ENCODE results near the gene GRK3. TPM values are rescaled to one million over a fixed set of nuclear protein-coding genes. Genes with fewer than 3 reads are reported as not detected.
"Not testable (repeated sequence)": the region's sequence is repeated elsewhere in the genome, so short reads cannot be mapped to it uniquely, and the experiment has no call there.

Gene GRK3
- total RNA-seq, 1 donor from 2014 or later: 1.1 TPM

GRCh38 chr22:25598609-25599008 lies 34.1 kb downstream of the GRK3 start:
- Mint-ChIP-seq H3K27ac (ENCODE audit: unreplicated experiment) (no peak overlapping the region), H3K9me3 (ENCODE audit: unreplicated experiment) (peaks cover 7% of the 10 kb centered on the region), H3K27me3 (ENCODE audit: unreplicated experiment) (no peaks in the 10 kb centered on the region), H3K36me3 (ENCODE audit: unreplicated experiment) (no peaks in the 10 kb centered on the region), H3K4me1 (ENCODE audit: unreplicated experiment) (no peaks in the 10 kb centered on the region), H3K4me3 (ENCODE audit: unreplicated experiment) (no peak overlapping the region)
- TF ChIP-seq CTCF (IDR thresholded peaks at IDR 0.05): no peak
- DNase-seq (ENCODE audit: extremely low spot score, unreplicated experiment): no peak

GRCh38 chr22:25602445-25602844 lies 38.0 kb downstream of the GRK3 start:
- DNase-seq (ENCODE audit: extremely low spot score, unreplicated experiment): no peak
- Mint-ChIP-seq H3K4me3 (ENCODE audit: unreplicated experiment) (no peak overlapping the region), H3K36me3 (ENCODE audit: unreplicated experiment) (no peaks in the 10 kb centered on the region), H3K4me1 (ENCODE audit: unreplicated experiment) (no peaks in the 10 kb centered on the region), H3K27ac (ENCODE audit: unreplicated experiment) (no peak overlapping the region), H3K9me3 (ENCODE audit: unreplicated experiment) (no peaks in the 10 kb centered on the region), H3K27me3 (ENCODE audit: unreplicated experiment) (no peaks in the 10 kb centered on the region)
- no peak for TF ChIP-seq CTCF (IDR thresholded peaks at IDR 0.05)

GRCh38 chr22:25602916-25603315 lies 38.4 kb downstream of the GRK3 start:
- Mint-ChIP-seq H3K4me1 (ENCODE audit: unreplicated experiment) (no peaks in the 10 kb centered on the region), H3K27me3 (ENCODE audit: unreplicated experiment) (no peaks in the 10 kb centered on the region), H3K36me3 (ENCODE audit: unreplicated experiment) (no peaks in the 10 kb centered on the region), H3K4me3 (ENCODE audit: unreplicated experiment) (no peak overlapping the region), H3K9me3 (ENCODE audit: unreplicated experiment) (no peaks in the 10 kb centered on the region), H3K27ac (ENCODE audit: unreplicated experiment) (no peak overlapping the region)
- no peak for TF ChIP-seq CTCF (IDR thresholded peaks at IDR 0.05)
- DNase-seq (ENCODE audit: extremely low spot score, unreplicated experiment): no peak

- H3K36me3 Mint-ChIP-seq (ENCODE audit: unreplicated experiment); DNase-seq (ENCODE audit: extremely low spot score, unreplicated experiment); H3K27ac Mint-ChIP-seq (ENCODE audit: unreplicated experiment); H3K4me3 Mint-ChIP-seq (ENCODE audit: unreplicated experiment); H3K4me1 Mint-ChIP-seq (ENCODE audit: unreplicated experiment); H3K9me3 Mint-ChIP-seq (ENCODE audit: unreplicated experiment); H3K27me3 Mint-ChIP-seq (ENCODE audit: unreplicated experiment): not testable (repeated sequence)
Measured at GRCh38 chr22:25605146-25605545, 40.7 kb downstream of the GRK3 start.

- not testable (repeated sequence) for H3K27me3 Mint-ChIP-seq (ENCODE audit: unreplicated experiment); H3K27ac Mint-ChIP-seq (ENCODE audit: unreplicated experiment); H3K4me3 Mint-ChIP-seq (ENCODE audit: unreplicated experiment); H3K9me3 Mint-ChIP-seq (ENCODE audit: unreplicated experiment); DNase-seq (ENCODE audit: extremely low spot score, unreplicated experiment); H3K36me3 Mint-ChIP-seq (ENCODE audit: unreplicated experiment); H3K4me1 Mint-ChIP-seq (ENCODE audit: unreplicated experiment)
Measured at GRCh38 chr22:25605565-25605964, 41.1 kb downstream of the GRK3 start.

- not testable (repeated sequence) for H3K4me1 Mint-ChIP-seq (ENCODE audit: unreplicated experiment); DNase-seq (ENCODE audit: extremely low spot score, unreplicated experiment); H3K36me3 Mint-ChIP-seq (ENCODE audit: unreplicated experiment); H3K9me3 Mint-ChIP-seq (ENCODE audit: unreplicated experiment); H3K4me3 Mint-ChIP-seq (ENCODE audit: unreplicated experiment); H3K27me3 Mint-ChIP-seq (ENCODE audit: unreplicated experiment); H3K27ac Mint-ChIP-seq (ENCODE audit: unreplicated experiment)
Measured at GRCh38 chr22:25611284-25611683, 46.8 kb downstream of the GRK3 start.

GRCh38 chr22:25613131-25613530 lies 48.7 kb downstream of the GRK3 start:
- H3K27ac Mint-ChIP-seq (ENCODE audit: unreplicated experiment); DNase-seq (ENCODE audit: extremely low spot score, unreplicated experiment); H3K4me1 Mint-ChIP-seq (ENCODE audit: unreplicated experiment); H3K36me3 Mint-ChIP-seq (ENCODE audit: unreplicated experiment); H3K4me3 Mint-ChIP-seq (ENCODE audit: unreplicated experiment); H3K9me3 Mint-ChIP-seq (ENCODE audit: unreplicated experiment); H3K27me3 Mint-ChIP-seq (ENCODE audit: unreplicated experiment): not testable (repeated sequence)

- not testable (repeated sequence) for H3K4me1 Mint-ChIP-seq (ENCODE audit: unreplicated experiment); H3K36me3 Mint-ChIP-seq (ENCODE audit: unreplicated experiment); H3K4me3 Mint-ChIP-seq (ENCODE audit: unreplicated experiment); H3K27ac Mint-ChIP-seq (ENCODE audit: unreplicated experiment); H3K9me3 Mint-ChIP-seq (ENCODE audit: unreplicated experiment); DNase-seq (ENCODE audit: extremely low spot score, unreplicated experiment); H3K27me3 Mint-ChIP-seq (ENCODE audit: unreplicated experiment)
Measured at GRCh38 chr22:25613558-25613957, 49.1 kb downstream of the GRK3 start.

GRCh38 chr22:25614791-25615190 lies 50.3 kb downstream of the GRK3 start:
- H3K36me3 Mint-ChIP-seq (ENCODE audit: unreplicated experiment); H3K4me3 Mint-ChIP-seq (ENCODE audit: unreplicated experiment); H3K27me3 Mint-ChIP-seq (ENCODE audit: unreplicated experiment); DNase-seq (ENCODE audit: extremely low spot score, unreplicated experiment); H3K27ac Mint-ChIP-seq (ENCODE audit: unreplicated experiment); H3K4me1 Mint-ChIP-seq (ENCODE audit: unreplicated experiment); H3K9me3 Mint-ChIP-seq (ENCODE audit: unreplicated experiment): not testable (repeated sequence)

All from osteocyte (in vitro differentiated cells).